Measurements from ENCODE around the gene MADD. TPM values are rescaled to one million over a fixed set of nuclear protein-coding genes. Genes with fewer than 3 reads are reported as not detected.

The MADD gene
- total RNA-seq, 6 experiments from 2014 or later: 15.2 to 21.3 (median 16.8) TPM

DNA sequence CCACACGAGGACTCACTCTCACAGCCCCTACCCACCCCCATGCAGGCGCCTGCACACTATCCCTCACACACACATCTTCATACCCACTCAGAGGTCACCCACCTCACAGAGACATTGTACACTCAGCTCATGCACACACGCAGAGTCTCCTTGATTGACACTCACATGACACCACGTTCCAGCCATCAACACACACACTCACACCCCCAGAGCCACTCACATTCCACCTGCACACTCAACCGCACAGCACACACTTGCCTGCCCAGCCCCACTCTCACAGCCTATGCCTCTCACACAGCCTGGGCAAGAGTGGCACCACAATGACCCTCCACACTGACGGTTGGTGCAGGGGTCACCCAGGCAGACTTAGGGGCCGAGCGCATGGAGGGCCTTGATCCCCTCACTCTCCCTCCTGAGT is 106.2 kb downstream of the MADD start:
- TF ChIP-seq POLR2A (IDR thresholded peaks at IDR 0.05): no peak
- TF ChIP-seq, protein P1, sequence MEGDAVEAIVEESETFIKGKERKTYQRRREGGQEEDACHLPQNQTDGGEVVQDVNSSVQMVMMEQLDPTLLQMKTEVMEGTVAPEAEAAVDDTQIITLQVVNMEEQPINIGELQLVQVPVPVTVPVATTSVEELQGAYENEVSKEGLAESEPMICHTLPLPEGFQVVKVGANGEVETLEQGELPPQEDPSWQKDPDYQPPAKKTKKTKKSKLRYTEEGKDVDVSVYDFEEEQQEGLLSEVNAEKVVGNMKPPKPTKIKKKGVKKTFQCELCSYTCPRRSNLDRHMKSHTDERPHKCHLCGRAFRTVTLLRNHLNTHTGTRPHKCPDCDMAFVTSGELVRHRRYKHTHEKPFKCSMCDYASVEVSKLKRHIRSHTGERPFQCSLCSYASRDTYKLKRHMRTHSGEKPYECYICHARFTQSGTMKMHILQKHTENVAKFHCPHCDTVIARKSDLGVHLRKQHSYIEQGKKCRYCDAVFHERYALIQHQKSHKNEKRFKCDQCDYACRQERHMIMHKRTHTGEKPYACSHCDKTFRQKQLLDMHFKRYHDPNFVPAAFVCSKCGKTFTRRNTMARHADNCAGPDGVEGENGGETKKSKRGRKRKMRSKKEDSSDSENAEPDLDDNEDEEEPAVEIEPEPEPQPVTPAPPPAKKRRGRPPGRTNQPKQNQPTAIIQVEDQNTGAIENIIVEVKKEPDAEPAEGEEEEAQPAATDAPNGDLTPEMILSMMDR (IDR thresholded peaks at IDR 0.05): no peak
- Histone ChIP-seq H3K36me3 (no peaks in the 10 kb centered on the region), H3K27me3 (no peaks in the 10 kb centered on the region), H3K4me3 (peak overlapping the region in 2 of 3 donors; percentile 6 to 44), H3K9me3 (no peaks in the 10 kb centered on the region), H3K4me1 (peaks cover 0 to 2% (median 0%) of the 10 kb centered on the region in 4 donors), H3K27ac (peak overlapping the region in 1 of 3 donors; percentile 26)
- ATAC-seq: no peak
- 71% methylated on average over 4 of the region's 8 CpGs for WGBS (ENCODE audit: insufficient coverage, low coverage, low lambda C conversion rate, missing lambda C conversion rate)
- intact Hi-C loops (cut with DNase I): loop anchor here (5.0 to 10.0 kb wide), 2 partner anchors 49 to 76 kb away; partner anchors contain the start of gene PSMC3 (in 1 of the 2)
- no peak for DNase-seq

DNA sequence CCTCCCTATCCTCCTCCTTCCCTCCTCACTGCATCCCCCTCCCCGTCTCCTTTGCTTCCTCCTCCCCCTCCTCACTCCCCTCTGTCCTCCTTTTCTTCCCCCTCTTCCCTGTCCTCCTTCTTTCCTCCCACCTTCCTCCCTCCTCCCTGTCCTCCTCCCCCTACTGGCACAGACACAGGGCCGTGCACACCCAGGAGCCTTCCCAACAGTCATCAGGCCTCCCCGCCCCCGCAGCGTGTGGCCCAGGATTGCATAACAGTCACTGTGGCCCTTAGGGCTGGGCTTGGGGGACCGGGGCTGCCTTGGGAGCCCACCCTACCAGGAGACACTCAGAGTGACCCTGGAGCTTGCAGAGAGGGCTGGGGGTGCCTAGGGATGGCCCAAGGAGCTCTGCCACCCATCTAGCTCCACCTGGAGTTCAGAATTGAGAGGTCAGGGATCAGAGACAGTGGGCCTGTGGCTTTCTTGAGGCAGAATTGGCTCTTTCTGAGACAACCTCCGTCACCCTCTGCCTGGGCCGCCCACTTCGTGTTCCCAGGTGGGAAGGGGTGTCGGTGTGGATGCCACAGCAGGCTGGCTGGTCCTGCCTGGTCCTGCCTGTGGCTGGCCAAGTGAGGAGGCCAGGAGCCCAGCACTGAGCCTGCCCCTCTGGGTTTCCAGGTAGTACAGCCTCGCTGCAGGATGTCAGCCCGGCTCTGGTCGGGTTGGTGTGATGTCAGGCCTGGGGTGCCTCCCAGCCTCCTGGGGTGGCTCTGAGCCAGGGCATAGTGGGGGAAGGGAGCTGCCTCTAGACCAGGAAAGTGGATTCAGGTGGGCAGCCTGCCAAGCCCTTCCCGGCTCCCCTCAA is 106.8 kb downstream of the MADD start:
- peaks cover 0 to 2% (median 0%) of the 10 kb centered on the region in 4 donors for H3K4me1 ChIP-seq
- TF ChIP-seq POLR2A (IDR thresholded peaks at IDR 0.05): no peak
- TF ChIP-seq, protein P1 (IDR thresholded peaks at IDR 0.05): no peak
- peak overlapping the region; percentile 21 to 44 (median 22) for H3K4me3 ChIP-seq
- no peaks in the 10 kb centered on the region for H3K9me3 ChIP-seq
- peak overlapping the region; percentile 21 to 80 (median 69) for H3K27ac ChIP-seq
- no peaks in the 10 kb centered on the region for H3K36me3 ChIP-seq
- H3K27me3 ChIP-seq: no peaks in the 10 kb centered on the region
- intact Hi-C loops (cut with DNase I): loop anchor here (5.0 to 10.0 kb wide), 2 partner anchors 48 to 76 kb away; partner anchors contain the start of gene PSMC3 (in 1 of the 2)
- peak; percentile 33 to 66 (median 50) for ATAC-seq
- peak in 2 of 3 donors; percentile 73 to 80 for DNase-seq
- whole genome bisulfite sequencing (ENCODE audit: insufficient coverage, low coverage, low lambda C conversion rate, missing lambda C conversion rate): 35% methylated on average over 5 of the region's 14 CpGs

DNA sequence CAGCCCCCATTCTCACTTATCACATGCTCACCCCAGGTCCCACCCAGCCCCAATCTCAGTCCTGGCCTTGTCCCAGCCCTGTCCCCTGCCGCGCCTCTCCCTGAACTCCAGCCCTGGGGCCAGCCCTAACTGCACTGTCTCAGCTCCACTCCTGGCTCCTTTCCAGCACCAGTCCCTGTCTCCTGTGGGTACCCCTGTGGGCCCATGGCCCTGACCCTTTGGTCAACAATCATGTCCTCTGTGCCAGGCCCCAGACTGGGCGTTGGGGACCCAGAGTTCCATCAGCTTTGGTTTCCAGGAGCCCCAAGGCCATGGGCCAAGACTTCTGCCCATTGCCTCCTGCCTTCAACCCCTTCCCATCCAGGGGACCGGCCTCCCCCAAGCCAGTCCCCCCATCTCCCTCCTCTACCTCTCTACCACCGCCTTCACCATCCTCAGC is 107.7 kb downstream of the MADD start:
- peak in 1 of 3 donors; percentile 65 for DNase-seq
- Histone ChIP-seq H3K36me3 (no peaks in the 10 kb centered on the region), H3K27ac (peak overlapping the region; percentile 44 to 80 (median 69)), H3K4me1 (peaks cover 0 to 2% (median 0%) of the 10 kb centered on the region in 4 donors), H3K9me3 (no peaks in the 10 kb centered on the region), H3K27me3 (no peaks in the 10 kb centered on the region), H3K4me3 (peak overlapping the region; percentile 21 to 44 (median 22))
- intact Hi-C loops (cut with DNase I): loop anchor here (5.0 to 10.0 kb wide), 2 partner anchors 47 to 75 kb away; partner anchors contain the start of gene PSMC3 (in 1 of the 2)
- peak; percentile 5 to 32 (median 16) for ATAC-seq
- WGBS (ENCODE audit: insufficient coverage, low coverage, low lambda C conversion rate, missing lambda C conversion rate): 62% methylated on average over 4 of the region's 5 CpGs
- TF ChIP-seq, protein P1 (IDR thresholded peaks at IDR 0.05): no peak
- TF ChIP-seq POLR2A (IDR thresholded peaks at IDR 0.05): no peak

GRCh38 chr11:47378010-47378835 is 108.3 kb downstream of the MADD start, which contains the start of gene SPI1:
SPI1 (minus strand) TSS chr11:47378547; CDS start chr11:47378353, 194 bp downstream.
- Histone ChIP-seq H3K27ac (peak within 1 kb of the TSS; percentile 44 to 80 (median 69)), H3K9me3 (no peaks in the 10 kb centered on the region), H3K36me3 (no peaks in the 10 kb centered on the region), H3K4me3 (peak within 1 kb of the TSS; percentile 21 to 44 (median 22)), H3K4me1 (peaks cover 0 to 2% (median 0%) of the 10 kb centered on the region in 4 donors), H3K27me3 (no peaks in the 10 kb centered on the region)
- ATAC-seq: peak; percentile 40 to 57 (median 46)
- DNase-seq: peak in 2 of 3 donors; percentile 74 to 81
- intact Hi-C loops (cut with DNase I): loop anchor here (5.0 to 10.0 kb wide), 2 partner anchors 47 to 74 kb away; partner anchors contain the start of gene PSMC3 (in 1 of the 2)
- 77% methylated on average over 7 of the region's 31 CpGs for WGBS (ENCODE audit: insufficient coverage, low coverage, low lambda C conversion rate, missing lambda C conversion rate)
- TF ChIP-seq, protein P1 (IDR thresholded peaks at IDR 0.05): no peak
- peak; percentile 51 for TF ChIP-seq POLR2A (IDR thresholded peaks at IDR 0.05)

All from right lobe of liver (tissue), 6 donors.